AG04450 (cell line): ENCODE results near the gene SLC25A48. TPM values are rescaled to one million over a fixed set of nuclear protein-coding genes. Genes with fewer than 3 reads are reported as not detected.

Experiments used
- CTCF ChIA-PET: fragments of 300-600, 350-600 bp; formaldehyde crosslinking; extraction: SDS; loops from one replicate; lab custom pipeline; 2022; ENCODE audit warnings: antibody characterized with exemption, inconsistent platforms; lab: Charles Lee
- POLR2A ChIA-PET: fragments of 350-600 bp; formaldehyde crosslinking; extraction: SDS; loops from one replicate; lab custom pipeline; 2021; ENCODE audit warnings: antibody characterized with exemption, inconsistent platforms; lab: Yijun Ruan, JAX
- DNase-seq: peaks from one replicate; pipeline ENCODE4 v3.0.0-alpha.2; 2011; ENCODE audit warnings: low read depth, low spot score
- H3K27ac ChIP-seq: one replicate; pipeline ENCODE4 v1.5.1; 2012; ENCODE audit warnings: low read depth, low read length, control low read depth
- H3K27me3 ChIP-seq: one replicate; pipeline ENCODE4 v1.6.0; 2012; ENCODE audit warnings: low read length; ENCODE audit not compliant: control insufficient read depth, insufficient read depth
- H3K4me3 ChIP-seq: 2 replicates; pipeline ENCODE4 v1.5.1; 2011; ENCODE audit warnings: mild to moderate bottlenecking, low read depth, low read length, control low read depth
- H3K9me3 ChIP-seq: 2 replicates; pipeline ENCODE4 v1.5.1; 2012; ENCODE audit warnings: low read length; ENCODE audit not compliant: control insufficient read depth, insufficient read depth
- CTCF ChIP-seq: IDR thresholded peaks from 2 replicates; pipeline ENCODE4 v1.5.1; 2011; ENCODE audit warnings: low read depth, low read length, control low read depth, inconsistent platforms
- polyA plus RNA-seq: library from polyadenylated mRNA; depleted of rRNA; stranded (reverse); fragments of >200 nt; gene quantifications from 2 replicates; pipeline ENCODE4 v1.2.3, GENCODE V29; 2011

SLC25A48 gene
- polyA plus RNA-seq, 1 experiment, result not detected

GRCh38 chr5:135839566-135839965, 5.1 kb downstream of the SLC25A48 start:
- H3K27me3 ChIP-seq, result peaks cover 18% of the 10 kb centered on the region
- CTCF ChIA-PET, result interaction anchor here (0.8 kb wide), 1 partner anchor 273 kb away, joined by 4 read pairs; no protein-coding TSS in a partner anchor
- H3K4me3 ChIP-seq, result no peak overlapping the region
- no peak for DNase-seq
- no peaks in the 10 kb centered on the region; the same call in 1 of the 2 replicates for H3K9me3 ChIP-seq
- H3K27ac ChIP-seq, result no peak overlapping the region
- POLR2A ChIA-PET, result no interaction called here
- no peak for TF ChIP-seq CTCF

- H3K27ac ChIP-seq, result no peak overlapping the region
- H3K9me3 ChIP-seq, result no peaks in the 10 kb centered on the region
- POLR2A ChIA-PET, result no interaction called here
- H3K27me3 ChIP-seq, result peaks cover 5% of the 10 kb centered on the region
- CTCF ChIA-PET, result no interaction called here
- H3K4me3 ChIP-seq, result no peak overlapping the region
- no peak for TF ChIP-seq CTCF
- DNase-seq, result no peak
Observed at GRCh38 chr5:135840959-135841358, 6.5 kb downstream of the SLC25A48 start.

- CTCF ChIA-PET, result no interaction called here
- H3K9me3 ChIP-seq, result no peaks in the 10 kb centered on the region
Observed at GRCh38 chr5:135842737-135843136, 8.3 kb downstream of the SLC25A48 start.

GRCh38 chr5:135843571-135844337, 9.3 kb downstream of the SLC25A48 start:
- POLR2A ChIA-PET, result no interaction called here
- no peaks in the 10 kb centered on the region for H3K27me3 ChIP-seq
- no peak for DNase-seq
- CTCF ChIA-PET, result no interaction called here
- no peaks in the 10 kb centered on the region for H3K9me3 ChIP-seq
- no peak for TF ChIP-seq CTCF
- H3K27ac ChIP-seq, result no peak overlapping the region
- no peak overlapping the region for H3K4me3 ChIP-seq

More at GRCh38 chr5:135842737-135843136, 8.3 kb downstream of the SLC25A48 start:
- POLR2A ChIA-PET, result no interaction called here
- TF ChIP-seq CTCF, result no peak
- no peak for DNase-seq
- Histone ChIP-seq H3K4me3 (no peak overlapping the region), H3K27ac (no peak overlapping the region), H3K27me3 (no peaks in the 10 kb centered on the region)

GRCh38 chr5:135846311-135846710, 11.8 kb downstream of the SLC25A48 start:
- Histone ChIP-seq H3K27ac (no peak overlapping the region), H3K27me3 (no peaks in the 10 kb centered on the region), H3K9me3 (no peaks in the 10 kb centered on the region), H3K4me3 (no peak overlapping the region)
- no peak for DNase-seq
- no peak for TF ChIP-seq CTCF
- POLR2A ChIA-PET, result no interaction called here
- CTCF ChIA-PET, result interaction anchor here (1.0 kb wide), 1 partner anchor 16 kb away, joined by 3 read pairs; no protein-coding TSS in a partner anchor
